PC-3 (cell line): ENCODE measurements around the gene RGS5. TPM values are rescaled to one million over a fixed set of nuclear protein-coding genes. Genes with fewer than 3 reads are reported as not detected.

Source experiments
- ATAC-seq: fragments of 200-7000 bp; cut with Tn5 transposase; 2 replicates; pipeline ENCODE4 v1.9.1; 2020; ENCODE audit warnings: mild to moderate bottlenecking, moderate library complexity
- BruUV-seq: library from RNA; stranded (reverse); fragments of 400-500 nt; replicated peaks from 2 replicates; lab custom pipeline; 2021; lab: Mats Ljungman, UMichigan
- CTCF ChIA-PET: fragments of 300-600 bp; sonication (Branson Sonifier 250); formaldehyde crosslinking; loops from one replicate; lab custom pipeline; 2022; ENCODE audit warnings: antibody characterized with exemption; lab: Charles Lee
- POLR2A ChIA-PET: fragments of 300-600 bp; sonication (Branson Sonifier 250); formaldehyde crosslinking; loops from one replicate; lab custom pipeline; 2022; ENCODE audit warnings: antibody characterized with exemption; ENCODE audit not compliant: unreplicated experiment; lab: Charles Lee
- DNase-seq: peaks from one replicate; pipeline ENCODE4 v3.0.0-alpha.2; 2015
- H2AFZ ChIP-seq: fragments of 300-600 bp; sonication (generic); 2 replicates; pipeline ENCODE4 v1.6.0; 2016; ENCODE audit warnings: antibody characterized with exemption, low read length
- H3F3A ChIP-seq: fragments of 300-600 bp; sonication (generic); one replicate; pipeline ENCODE4 v1.6.0; 2017; ENCODE audit warnings: antibody characterized with exemption, low read length, control low read depth, mild to moderate bottlenecking; ENCODE audit not compliant: unreplicated experiment
- H3K27ac ChIP-seq: fragments of 300-600 bp; sonication (generic); 2 replicates; pipeline ENCODE4 v1.5.1; 2016; ENCODE audit warnings: mild to moderate bottlenecking, low read length
- H3K27me3 ChIP-seq: fragments of 300-600 bp; sonication (generic); 2 replicates; pipeline ENCODE4 v1.6.1; 2016; ENCODE audit warnings: low read length, mixed read lengths
- H3K36me3 ChIP-seq: fragments of 300-600 bp; sonication (generic); 2 replicates; pipeline ENCODE4 v1.6.1; 2016; ENCODE audit warnings: low read depth, mixed run types, low read length, mixed read lengths
- H3K4me1 ChIP-seq: fragments of 300-600 bp; sonication (generic); 2 replicates; pipeline ENCODE4 v1.5.1; 2016; ENCODE audit warnings: low read length; ENCODE audit not compliant: insufficient read depth
- H3K4me2 ChIP-seq: fragments of 300-600 bp; sonication (generic); 2 replicates; pipeline ENCODE4 v1.6.0; 2016; ENCODE audit warnings: low read length
- H3K4me3 ChIP-seq: fragments of 300-600 bp; sonication (generic); 2 replicates; pipeline ENCODE4 v1.5.1; 2016; ENCODE audit warnings: mild to moderate bottlenecking, low read length, mixed read lengths
- H3K79me2 ChIP-seq: fragments of 300-600 bp; sonication (generic); 2 replicates; pipeline ENCODE4 v1.6.1; 2017; ENCODE audit warnings: low read length, mixed read lengths
- H3K9ac ChIP-seq: fragments of 300-600 bp; sonication (generic); 2 replicates; pipeline ENCODE4 v1.6.0; 2016; ENCODE audit warnings: mild to moderate bottlenecking, low read length
- H3K9me2 ChIP-seq: fragments of 300-600 bp; sonication (generic); replicated peaks from 2 replicates; pipeline ENCODE4 v1.6.1; 2016; ENCODE audit warnings: mixed run types, low read length, mixed read lengths
- H3K9me3 ChIP-seq: fragments of 300-600 bp; sonication (generic); 2 replicates; pipeline ENCODE4 v1.6.1; 2016; ENCODE audit warnings: low read length, mixed read lengths
- H4K20me1 ChIP-seq: fragments of 300-600 bp; sonication (generic); 2 replicates; pipeline ENCODE4 v1.6.1; 2016; ENCODE audit warnings: low read length, mixed read lengths
- EZH2 ChIP-seq: fragments of 300-600 bp; sonication (generic); IDR thresholded peaks from one replicate; pipeline ENCODE4 v1.6.1; 2017; ENCODE audit warnings: antibody characterized with exemption, mild to moderate bottlenecking, low read length; ENCODE audit not compliant: unreplicated experiment
- EZH2phosphoT487 ChIP-seq: fragments of 300-600 bp; sonication (generic); IDR thresholded peaks from 2 replicates; pipeline ENCODE4 v1.6.1; 2018; ENCODE audit warnings: mild to moderate bottlenecking, antibody characterized with exemption, low read length, borderline replicate concordance
- intact Hi-C: fragments of 100-400 bp; cut with micrococcal nuclease; formaldehyde crosslinking; loops from 2 replicates; pipeline ENCODE4 v1.9.0; 2023
- total RNA-seq: library from RNA; depleted of rRNA; stranded (reverse); fragments of >200 nt; gene quantifications from 2 replicates; pipeline ENCODE4 v1.2.3, GENCODE V29; 2014
- TF ChIP-seq, protein P1 (sequence below): fragments of 300-600 bp; sonication (generic); conservative IDR thresholded peaks from 2 replicates; pipeline ENCODE4 v1.5.1; 2017; ENCODE audit warnings: antibody characterized with exemption, low read depth, mild to moderate bottlenecking, low read length

RGS5 gene
- total RNA-seq, 1 experiment from 2014 or later = 5.0 TPM

DNA sequence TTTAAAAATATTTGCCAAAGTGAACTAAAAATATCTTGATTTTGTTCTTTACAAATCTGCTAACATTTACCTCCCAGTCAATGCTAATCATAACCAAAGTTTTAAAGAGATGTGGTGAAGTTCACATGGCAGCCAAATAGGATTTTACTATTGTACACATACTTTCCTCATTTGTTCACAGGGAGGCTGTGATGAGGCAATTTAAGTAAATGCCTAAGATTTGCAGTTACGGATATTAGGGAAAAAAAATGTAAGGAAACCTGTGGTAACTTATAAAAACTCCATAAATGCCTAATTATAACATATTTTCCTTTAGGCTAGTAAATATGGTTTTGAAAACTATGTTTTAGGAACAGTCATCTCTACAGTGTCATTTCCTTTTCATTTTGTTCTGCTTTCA is 32.4 kb downstream of the RGS5 start:
- no peak overlapping the region for H3K4me3 ChIP-seq
- H3K9ac ChIP-seq = peak overlapping the region; percentile 32; the same call in 1 of the 2 replicates
- H2AFZ ChIP-seq = no peak overlapping the region
- intact Hi-C loops = loop anchor here (2.0 to 5.0 kb wide), 2 partner anchors 87 to 232 kb away; no protein-coding TSS in a partner anchor
- H3K9me3 ChIP-seq = no peaks in the 10 kb centered on the region
- no peaks in the 10 kb centered on the region for H3K9me2 ChIP-seq
- H3K36me3 ChIP-seq = no peaks in the 10 kb centered on the region
- TF ChIP-seq EZH2phosphoT487 (no peak), EZH2 (no peak)
- TF ChIP-seq, protein P1, sequence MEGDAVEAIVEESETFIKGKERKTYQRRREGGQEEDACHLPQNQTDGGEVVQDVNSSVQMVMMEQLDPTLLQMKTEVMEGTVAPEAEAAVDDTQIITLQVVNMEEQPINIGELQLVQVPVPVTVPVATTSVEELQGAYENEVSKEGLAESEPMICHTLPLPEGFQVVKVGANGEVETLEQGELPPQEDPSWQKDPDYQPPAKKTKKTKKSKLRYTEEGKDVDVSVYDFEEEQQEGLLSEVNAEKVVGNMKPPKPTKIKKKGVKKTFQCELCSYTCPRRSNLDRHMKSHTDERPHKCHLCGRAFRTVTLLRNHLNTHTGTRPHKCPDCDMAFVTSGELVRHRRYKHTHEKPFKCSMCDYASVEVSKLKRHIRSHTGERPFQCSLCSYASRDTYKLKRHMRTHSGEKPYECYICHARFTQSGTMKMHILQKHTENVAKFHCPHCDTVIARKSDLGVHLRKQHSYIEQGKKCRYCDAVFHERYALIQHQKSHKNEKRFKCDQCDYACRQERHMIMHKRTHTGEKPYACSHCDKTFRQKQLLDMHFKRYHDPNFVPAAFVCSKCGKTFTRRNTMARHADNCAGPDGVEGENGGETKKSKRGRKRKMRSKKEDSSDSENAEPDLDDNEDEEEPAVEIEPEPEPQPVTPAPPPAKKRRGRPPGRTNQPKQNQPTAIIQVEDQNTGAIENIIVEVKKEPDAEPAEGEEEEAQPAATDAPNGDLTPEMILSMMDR = no peak
- H4K20me1 ChIP-seq = no peaks in the 10 kb centered on the region
- ChIA-PET POLR2A (no interaction called here), CTCF (interaction anchor here (0.5 kb wide), 1 partner anchor 152 kb away, joined by 5 read pairs; the partner anchor contains the start of gene NUF2)
- no TSS peak for BruUV-seq
- peak overlapping the region; percentile 36 for H3K27ac ChIP-seq
- ATAC-seq (no peak), DNase-seq (no peak)
- H3F3A ChIP-seq = no peaks in the 10 kb centered on the region
- no peaks in the 10 kb centered on the region for H3K27me3 ChIP-seq
- H3K4me1 ChIP-seq = peaks cover 70% of the 10 kb centered on the region
- peak overlapping the region; percentile 62; the same call in 1 of the 2 replicates for H3K4me2 ChIP-seq
- H3K79me2 ChIP-seq = no peaks in the 10 kb centered on the region

DNA sequence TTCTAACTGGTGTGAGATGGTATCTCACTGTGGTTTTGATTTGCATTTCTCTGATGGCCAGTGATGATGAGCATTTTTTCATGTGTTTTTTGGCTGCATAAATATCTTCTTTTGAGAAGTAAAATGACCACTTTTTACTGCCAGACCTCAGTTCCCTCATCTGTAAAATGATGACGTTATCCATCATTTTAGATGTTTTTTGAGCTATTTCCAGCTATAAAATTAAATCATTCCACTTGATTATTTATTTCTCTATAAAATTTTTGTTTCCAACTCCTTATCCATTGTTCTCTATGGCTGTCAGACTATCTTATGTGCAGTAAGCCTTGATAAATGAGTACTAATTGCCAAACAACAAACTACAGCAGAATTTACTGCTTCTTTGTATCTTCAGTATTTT is 33.2 kb downstream of the RGS5 start:
- TF ChIP-seq EZH2phosphoT487 = no peak
- no peak for TF ChIP-seq EZH2
- TF ChIP-seq, protein P1 = no peak
- H3K9me2 ChIP-seq = no peaks in the 10 kb centered on the region
- H3K9me3 ChIP-seq = no peaks in the 10 kb centered on the region
- H3K27ac ChIP-seq = no peak overlapping the region
- no peaks in the 10 kb centered on the region for H4K20me1 ChIP-seq
- H3F3A ChIP-seq = no peaks in the 10 kb centered on the region
- no peaks in the 10 kb centered on the region for H3K27me3 ChIP-seq
- POLR2A ChIA-PET = no interaction called here
- H3K9ac ChIP-seq = no peak overlapping the region
- no peaks in the 10 kb centered on the region for H3K79me2 ChIP-seq
- CTCF ChIA-PET = no interaction called here
- no peak for DNase-seq
- intact Hi-C loops = no loop called here
- peaks cover 72% of the 10 kb centered on the region for H3K4me1 ChIP-seq
- no TSS peak for BruUV-seq
- ATAC-seq = no peak
- no peaks in the 10 kb centered on the region for H3K36me3 ChIP-seq
- H3K4me2 ChIP-seq = no peak overlapping the region
- no peak overlapping the region for H3K4me3 ChIP-seq
- H2AFZ ChIP-seq = no peak overlapping the region

GRCh38 chr1:163168053-163168452 is 34.7 kb downstream of the RGS5 start:
- Histone ChIP-seq H2AFZ (no peak overlapping the region), H3K4me1 (peaks cover 78% of the 10 kb centered on the region), H3K4me3 (no peak overlapping the region), H3K79me2 (no peaks in the 10 kb centered on the region), H3K9me2 (no peaks in the 10 kb centered on the region), H4K20me1 (no peaks in the 10 kb centered on the region), H3K27me3 (no peaks in the 10 kb centered on the region), H3K9ac (peak overlapping the region; percentile 20; the same call in 1 of the 2 replicates), H3K9me3 (no peaks in the 10 kb centered on the region), H3K27ac (peak overlapping the region; percentile 67), H3K36me3 (no peaks in the 10 kb centered on the region), H3K4me2 (peak overlapping the region; percentile 21), H3F3A (no peaks in the 10 kb centered on the region)
- peak; percentile 97 for DNase-seq
- CTCF ChIA-PET = interaction anchor here (0.5 to 0.7 kb wide), 4 partner anchors 97 to 627 kb away, joined by 3 to 5 read pairs (median 3); no protein-coding TSS in a partner anchor
- no TSS peak for BruUV-seq
- peak; percentile 39 for ATAC-seq
- POLR2A ChIA-PET = interaction anchor here (0.5 to 0.7 kb wide), 2 partner anchors 180 to 294 kb away, joined by 4 read pairs; no protein-coding TSS in a partner anchor
- TF ChIP-seq, protein P1 = no peak
- TF ChIP-seq EZH2 (no peak), EZH2phosphoT487 (no peak)
- intact Hi-C loops = loop anchor here (1.0 kb wide), 1 partner anchor 26 kb away; no protein-coding TSS in a partner anchor
